GM19372 (cell line): ENCODE results near the gene AHRR.
"Not testable (repeated sequence)": the region's sequence is repeated elsewhere in the genome, so short reads cannot be mapped to it uniquely, and the experiment has no call there.

Source experiments
- ATAC-seq: cut with Tn5 transposase; IDR thresholded peaks from one replicate; pipeline ENCODE4 v1.9.1; 2021; ENCODE audit warnings: mild to moderate bottlenecking, low read depth, moderate library complexity; ENCODE audit not compliant: unreplicated experiment

AHRR gene

GRCh38 chr5:390623-391491 lies 69.3 kb downstream of the AHRR start:
- no peak for ATAC-seq

DNA sequence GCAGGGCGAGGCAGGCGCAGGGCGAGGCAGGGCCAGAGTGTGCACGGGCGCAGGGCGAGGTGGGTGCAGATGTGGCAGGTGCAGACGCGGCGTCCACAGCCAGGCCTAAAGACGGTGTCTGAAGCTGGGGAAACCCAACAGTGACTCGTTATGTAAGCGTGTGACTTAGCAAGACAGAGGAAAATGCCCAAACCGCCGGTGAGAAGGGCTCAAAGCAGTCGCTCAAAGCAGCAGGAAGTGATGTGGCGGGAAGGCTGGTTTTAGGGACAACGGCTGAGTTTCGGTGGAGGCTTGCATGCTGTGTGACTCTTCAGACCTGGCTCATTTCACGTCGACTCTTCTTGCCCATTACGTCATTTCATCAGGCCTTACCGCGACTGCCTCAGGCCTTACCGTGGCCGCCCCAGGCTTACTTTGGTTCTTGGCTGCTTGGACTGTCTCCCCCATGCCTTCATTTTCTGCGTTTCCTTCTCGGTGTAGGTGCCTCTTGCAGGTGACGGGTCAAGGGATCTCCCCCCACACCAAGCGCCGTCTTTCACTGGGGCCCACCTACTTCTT lies 71.0 kb downstream of the AHRR start:
- peak; percentile 81 for ATAC-seq

DNA sequence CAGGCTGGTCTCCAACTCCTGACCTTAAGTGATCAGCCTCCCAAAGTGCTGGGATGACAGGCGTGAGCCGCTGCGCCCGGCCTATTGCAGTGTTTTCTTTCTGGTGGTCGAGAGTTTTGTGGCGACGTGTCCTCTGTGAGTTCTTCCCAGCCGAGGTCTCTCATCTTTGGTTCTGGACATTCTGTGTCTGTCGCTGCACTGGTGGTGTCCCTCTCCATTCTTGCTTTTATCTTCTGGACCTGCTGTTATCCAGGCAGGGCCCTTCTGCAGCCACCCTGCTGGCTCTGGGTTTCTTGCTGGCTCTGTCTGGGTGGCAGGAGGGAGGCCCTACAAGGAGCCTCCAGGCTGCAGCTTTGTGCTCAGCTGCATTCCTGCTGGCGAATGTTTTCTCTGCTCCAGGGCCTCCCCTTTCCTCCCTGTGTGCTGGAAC lies 72.3 kb downstream of the AHRR start:
- no peak for ATAC-seq

DNA sequence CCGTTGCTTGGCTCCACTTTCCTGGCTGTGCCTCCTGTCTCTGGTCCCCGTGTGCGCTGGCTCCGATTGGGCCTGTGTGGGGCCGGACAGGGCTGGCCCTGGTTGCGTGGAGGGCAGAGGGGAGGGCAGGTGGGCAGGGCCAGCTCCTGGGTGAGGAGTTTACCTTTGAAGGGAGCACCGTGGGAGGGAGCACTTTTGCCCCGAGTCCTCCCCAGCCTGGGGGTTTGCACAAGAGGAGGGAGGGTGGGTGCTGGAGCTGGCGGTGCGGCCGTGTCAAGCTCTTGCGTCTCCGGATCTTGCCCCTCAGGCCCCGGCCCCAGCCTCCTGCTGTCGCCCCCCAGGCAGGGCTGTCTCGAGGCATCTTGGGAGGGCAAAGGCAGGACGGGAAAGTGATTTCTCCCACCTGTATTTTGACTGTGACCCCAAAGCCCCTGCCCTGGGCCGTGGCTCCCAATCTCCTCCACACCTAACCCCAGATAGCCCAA lies 73.2 kb downstream of the AHRR start:
- no peak for ATAC-seq

DNA sequence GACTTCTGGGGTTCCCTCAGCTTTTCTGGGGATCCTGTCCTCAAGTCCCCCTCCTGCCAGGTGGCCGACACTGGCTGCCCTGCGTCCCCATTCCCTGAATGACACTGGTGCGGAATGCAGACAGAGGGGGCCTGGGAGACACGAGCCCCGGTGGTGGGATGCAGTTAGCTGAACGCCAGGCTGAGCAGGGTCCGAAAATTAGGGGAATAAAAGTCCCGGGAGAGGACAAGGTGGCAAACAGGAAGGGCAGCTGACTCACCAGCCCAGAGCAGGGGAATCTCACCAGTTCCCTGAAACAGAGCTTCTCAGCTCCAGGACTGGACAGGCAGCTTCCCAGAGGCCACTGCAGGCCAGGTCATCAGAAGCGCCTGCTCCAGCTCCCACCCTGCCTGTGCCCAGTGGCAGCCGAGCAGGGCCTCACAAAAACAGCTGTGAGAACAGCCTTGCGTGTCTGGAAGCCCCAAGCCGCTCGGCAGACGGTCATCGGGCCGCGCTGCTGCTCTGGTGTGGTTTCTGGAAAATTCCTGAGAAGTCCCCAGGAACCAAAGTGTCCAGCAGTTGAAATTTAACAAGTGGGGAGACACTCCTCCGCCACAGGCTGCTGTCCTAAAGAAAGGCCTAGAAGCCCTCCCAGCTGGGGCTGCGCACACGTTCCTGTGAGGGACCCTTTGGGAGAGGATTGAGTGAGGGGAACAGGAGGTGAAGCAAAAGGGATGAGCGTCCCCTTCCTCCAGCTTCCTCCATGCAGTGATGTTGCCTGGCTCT lies 73.8 kb downstream of the AHRR start:
- no peak for ATAC-seq

DNA sequence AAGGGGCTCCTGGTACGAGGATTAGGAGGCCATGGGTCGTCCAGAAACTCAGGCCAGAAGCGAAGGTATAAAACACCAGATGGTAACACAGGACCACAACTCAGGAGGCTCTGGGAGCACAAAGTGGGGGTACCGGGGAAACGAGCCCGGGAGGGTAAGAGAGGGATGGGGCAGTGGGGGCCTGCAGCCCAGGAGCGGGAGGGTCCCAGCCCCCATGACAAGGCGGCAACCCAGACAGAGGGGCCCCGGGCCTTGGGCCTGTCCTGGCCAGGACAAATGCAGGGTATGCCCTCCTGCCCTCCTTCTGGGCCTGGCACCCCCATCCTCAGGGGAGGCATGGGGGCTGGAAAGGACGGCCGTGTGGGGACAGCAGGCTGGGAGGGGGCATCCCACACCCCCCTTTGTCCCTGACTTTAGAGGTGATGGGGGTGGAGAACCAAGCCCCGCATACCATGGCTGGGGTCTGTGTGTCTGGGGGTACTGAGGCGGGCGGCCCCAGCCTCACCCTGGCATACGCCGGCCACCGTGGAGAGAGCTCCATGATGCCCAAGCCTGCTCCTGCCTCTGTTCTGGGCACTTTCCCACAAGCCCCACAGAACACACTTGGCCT lies 74.5 kb downstream of the AHRR start:
- no peak for ATAC-seq

DNA sequence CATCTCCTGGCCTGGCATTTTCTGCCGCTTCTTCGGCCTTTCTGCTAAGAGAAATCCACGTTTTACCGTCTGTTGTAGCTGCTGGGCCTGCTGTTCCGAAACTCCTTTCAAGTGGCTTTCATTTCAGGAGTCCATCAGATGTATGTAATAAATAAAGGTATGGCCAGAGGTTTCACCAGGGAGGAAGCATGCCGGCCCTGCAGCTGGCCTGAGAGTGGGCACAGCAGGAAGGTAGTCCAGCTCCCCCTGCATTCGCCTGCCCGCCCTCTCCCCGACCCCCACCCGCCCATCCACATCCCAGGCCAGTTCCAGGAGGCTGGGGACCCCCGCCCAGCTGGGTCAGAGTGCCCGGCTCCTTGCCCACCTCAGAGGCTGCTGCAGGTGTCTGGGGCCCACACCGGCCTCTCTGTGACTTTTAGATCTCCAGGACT lies 75.0 kb downstream of the AHRR start:
- ATAC-seq = no peak

DNA sequence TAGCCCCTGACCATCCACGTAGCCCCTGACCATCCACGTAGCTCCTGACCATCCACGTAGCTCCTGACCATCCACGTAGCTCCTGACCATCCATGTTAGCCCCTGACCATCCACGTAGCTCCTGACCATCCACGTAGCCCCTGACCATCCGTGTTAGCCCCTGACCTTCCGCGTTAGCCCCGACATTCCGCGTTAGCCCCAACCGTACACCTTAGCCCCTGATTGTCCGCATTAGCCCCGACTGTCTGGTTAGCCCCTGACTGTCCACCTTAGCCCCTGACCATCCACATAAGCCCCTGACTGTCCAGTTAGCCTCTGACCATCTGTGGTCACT lies 76.6 kb downstream of the AHRR start:
- ATAC-seq = not testable (repeated sequence)

DNA sequence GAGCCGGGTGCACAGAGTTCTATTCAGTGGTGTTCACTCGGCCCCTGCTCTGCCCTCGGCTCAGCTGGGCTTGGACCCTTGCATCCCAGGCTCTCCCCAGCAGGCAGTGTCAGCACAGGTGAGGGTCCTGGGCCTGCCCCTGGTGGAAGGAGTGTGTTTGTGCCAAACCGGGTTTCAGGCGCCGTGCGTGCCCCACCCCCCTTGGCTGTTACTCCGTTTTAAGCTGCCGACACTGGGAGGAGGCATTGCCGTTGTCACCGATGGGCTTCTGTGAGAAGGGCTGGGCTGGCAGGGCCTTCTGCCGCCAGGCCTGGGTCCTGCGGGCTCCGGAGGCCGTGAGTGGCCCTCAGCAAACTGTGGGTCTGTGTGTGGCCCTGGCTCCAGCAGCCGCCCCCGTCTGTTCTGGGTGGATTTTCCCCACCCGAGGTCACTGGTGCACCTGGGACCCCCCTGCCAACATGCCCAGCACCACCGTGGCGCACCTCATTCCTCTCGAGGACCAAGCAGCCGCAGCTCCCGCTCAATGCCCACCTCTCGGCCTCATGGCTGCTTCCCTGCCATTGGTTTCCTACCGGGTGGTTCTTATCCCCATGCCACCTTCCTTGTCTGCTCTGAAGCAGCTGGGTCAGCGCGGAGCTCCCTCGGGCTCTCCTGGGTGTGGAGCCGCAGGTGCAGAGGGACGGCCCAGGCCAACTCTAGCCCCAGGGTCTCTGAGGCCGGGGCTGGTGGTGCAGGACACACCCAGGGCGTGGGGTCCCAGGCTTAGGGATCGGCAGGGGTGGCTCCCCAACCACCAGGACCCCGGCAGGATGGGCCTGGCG lies 77.2 kb downstream of the AHRR start:
- no peak for ATAC-seq

- peak; percentile 72 for ATAC-seq
These were observed 78.1 kb downstream of the AHRR start for GRCh38 chr5:399296-400281.

DNA sequence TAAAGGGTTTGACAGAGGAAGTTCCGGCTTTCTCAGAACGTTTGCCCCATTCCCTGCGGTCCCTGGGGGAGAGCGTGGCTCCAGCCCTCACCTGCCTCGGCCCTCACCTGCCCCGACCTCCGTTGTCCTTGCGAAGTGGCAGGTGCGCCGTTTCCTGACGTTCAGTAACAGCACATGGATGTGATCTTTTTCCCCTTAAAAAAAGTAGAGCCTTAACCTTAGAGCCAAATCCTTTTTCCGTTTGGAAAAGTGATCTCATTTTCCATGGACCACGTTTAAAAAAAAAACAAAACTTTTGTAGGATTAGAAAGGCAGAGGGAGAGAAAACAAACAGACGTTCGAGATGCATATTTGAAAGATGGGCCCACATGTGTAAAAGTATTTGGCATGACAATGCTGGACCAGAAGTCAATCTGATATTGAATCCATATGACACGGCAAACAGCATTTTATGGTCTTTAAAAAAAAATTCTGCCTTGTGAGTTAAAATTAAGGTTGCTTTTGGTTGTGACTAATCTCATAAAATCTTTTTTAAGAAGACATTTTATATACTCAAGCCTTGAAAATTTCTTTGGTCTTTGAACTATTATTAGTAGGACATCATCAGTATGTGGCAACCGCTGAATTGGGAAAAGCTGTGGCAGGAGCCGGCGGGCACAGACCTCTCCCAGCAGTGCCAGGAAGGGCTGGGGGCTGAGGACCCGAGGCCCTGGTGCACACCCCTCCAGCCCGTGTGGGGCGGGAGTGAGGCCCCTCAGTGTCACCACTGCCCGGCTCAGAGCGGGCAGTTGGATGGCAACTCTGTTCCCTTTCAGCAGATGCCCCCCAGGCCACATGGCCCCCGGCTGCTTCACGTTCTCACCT lies 79.0 kb downstream of the AHRR start:
- peak; percentile 3 for ATAC-seq

DNA sequence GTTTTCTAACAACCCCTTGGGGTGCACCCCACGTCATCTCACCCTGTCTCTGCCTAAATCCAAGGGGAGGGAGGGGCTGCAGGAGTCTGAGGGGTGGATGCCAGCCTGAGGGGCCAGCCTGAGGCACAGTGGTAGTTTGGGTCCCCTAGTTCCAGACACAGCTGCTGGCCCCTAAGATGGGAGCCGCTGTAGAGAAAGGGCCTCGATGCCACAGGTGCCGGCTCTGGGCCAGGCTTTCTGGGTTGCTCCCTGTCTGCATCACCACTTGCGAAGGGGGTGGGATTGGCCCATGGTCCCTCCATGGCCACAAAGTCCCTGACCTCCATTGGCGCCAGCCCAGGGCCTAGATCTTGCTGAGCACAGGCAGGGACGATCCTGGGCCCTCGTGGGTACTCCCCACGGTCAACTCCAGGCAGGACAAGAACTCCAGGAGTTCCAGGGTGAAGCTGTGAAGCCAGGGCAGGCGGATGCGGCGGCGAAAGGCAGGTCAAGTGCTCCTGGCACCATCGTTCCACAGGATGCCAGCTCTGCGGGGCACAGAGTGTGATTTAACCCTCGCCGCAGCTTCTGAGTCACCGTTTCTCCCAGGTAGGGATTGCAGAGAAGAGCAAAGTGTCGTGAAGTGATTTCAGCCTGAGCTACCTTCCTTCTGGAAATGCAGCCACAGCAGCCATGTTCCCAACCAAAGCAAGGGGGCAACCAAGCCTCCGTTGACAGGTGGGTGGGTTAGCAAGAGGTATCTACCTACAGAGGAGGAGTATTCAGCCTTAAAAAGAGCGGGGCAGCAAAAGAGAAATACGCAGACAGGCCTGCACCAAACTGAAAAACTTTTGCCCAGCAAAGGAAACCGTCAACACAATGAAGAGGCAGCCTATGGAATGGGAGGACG lies 79.9 kb downstream of the AHRR start:
- no peak for ATAC-seq

DNA sequence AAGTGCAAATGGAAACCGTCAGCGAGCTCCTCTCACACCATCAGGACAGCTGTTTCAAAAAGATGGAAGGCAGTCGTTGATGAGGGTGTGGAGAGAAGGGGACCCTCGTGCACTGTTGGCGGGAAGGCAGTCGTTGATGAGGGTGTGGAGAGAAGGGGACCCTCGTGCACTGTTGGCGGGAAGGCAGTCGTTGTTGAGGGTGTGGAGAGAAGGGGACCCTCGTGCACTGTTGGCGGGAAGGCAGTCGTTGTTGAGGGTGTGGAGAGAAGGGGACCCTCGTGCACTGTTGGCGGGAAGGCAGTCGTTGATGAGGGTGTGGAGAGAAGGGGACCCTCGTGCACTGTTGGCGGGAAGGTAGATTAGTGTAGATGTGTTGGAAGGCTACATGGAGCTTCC lies 80.7 kb downstream of the AHRR start:
- ATAC-seq = not testable (repeated sequence)

DNA sequence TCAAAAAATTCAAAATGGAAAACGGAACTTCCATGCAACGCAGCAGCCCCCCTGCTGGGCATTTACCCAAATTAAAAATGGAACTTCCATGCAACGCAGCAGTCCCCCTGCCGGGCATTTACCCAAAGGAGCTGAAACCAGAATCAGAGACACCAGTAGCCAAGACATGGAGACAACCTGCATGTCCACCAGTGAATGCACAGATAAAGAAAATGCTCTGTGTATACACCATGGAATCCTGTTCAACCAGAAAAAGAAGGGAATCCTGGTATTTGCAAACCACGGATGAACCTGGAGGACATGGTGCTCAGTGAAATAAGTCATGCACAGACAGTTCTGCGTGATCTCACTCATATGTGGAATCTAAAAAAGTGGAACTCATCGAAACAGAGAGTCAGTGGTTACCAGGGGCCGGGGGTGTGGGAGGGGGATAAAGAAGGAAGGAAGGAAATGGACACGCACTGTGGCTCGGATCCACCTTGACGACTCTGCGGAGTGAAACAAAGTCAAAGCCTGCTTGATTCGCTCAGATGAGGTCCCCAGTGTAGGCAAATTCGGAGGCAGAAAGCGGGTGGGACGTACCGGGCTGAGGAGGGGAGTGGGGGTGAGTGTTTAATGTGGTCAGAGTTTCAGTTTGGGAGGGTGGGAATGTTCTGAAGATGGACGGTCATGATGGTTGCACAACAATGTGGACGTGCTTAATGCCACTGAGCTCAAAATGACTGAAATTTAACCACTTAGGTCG lies 81.3 kb downstream of the AHRR start:
- ATAC-seq = peak; percentile 37

GRCh38 chr5:403995-404394 lies 82.5 kb downstream of the AHRR start:
- no peak for ATAC-seq

DNA sequence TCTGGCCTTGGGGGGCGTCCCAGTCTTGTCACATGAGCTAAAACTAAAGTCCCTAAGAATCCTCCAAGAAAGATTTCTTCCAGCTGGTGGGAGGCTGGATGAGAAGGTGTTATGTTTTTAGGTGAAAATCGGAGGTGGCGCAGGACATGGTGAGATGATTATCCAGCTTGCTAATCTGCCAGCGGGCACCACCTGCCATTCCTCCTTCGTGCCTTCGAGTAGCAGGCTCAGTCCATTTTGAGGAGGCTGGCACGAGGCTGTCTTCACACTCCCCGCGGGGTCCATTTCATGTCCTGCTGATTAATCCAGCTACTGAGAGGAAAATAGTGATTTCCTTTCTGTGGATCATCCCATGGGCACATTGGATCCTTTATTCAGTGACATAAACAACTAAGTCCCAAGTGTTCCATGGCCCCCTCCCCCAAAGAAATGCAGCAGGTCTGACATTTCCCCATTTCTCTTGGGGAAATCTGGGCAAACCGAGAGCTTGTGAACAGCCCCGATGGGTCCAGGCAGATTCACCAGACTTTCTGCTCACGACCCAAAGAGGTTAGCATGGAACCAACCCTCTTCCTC lies 83.2 kb downstream of the AHRR start:
- ATAC-seq = no peak
